ENCODE measurements around the gene TOLLIP. TPM values are rescaled to one million over a fixed set of nuclear protein-coding genes. Genes with fewer than 3 reads are reported as not detected.

TOLLIP gene
- total and polyA plus RNA-seq, 2 of the 4 experiments (the other 2 are of a cell fraction), result 19.7 to 42.9 TPM

DNA sequence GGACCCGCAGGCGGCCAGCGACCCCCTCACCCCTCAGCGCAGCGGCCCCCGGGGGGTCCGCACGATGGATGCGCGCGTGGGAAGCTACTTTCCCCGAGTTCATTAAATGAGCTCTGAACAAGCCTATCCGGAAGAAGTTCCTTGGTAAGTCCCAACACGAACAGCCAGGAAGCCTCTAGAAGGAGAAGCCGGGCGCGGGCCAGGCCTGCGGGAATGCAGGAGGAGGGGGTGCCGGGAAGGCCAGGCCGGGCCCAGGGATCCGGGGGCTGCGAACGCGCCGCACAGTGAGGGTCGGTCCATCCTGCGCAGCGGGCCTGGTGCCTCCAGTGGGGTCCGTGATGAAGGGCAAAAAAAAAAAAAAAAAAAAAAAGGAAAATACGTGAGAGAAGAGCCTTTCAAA, 36.9 kb downstream of the TOLLIP start:
- 0 out of 2 replicates have a peak, but pooled peaks cover 2% of the 10 kb centered on the region for H4K20me1 ChIP-seq (ENCODE audit: insufficient read depth, low read length)
- no TSS peak for BruUV-seq (replicated peaks)
- no peak overlapping the region for H3K27ac ChIP-seq (ENCODE audit: insufficient read depth, low read length)
- H4K91ac ChIP-seq (ENCODE audit: insufficient read depth, low read depth, low read length), result no peak overlapping the region
- no peak for TF ChIP-seq NFE2L2 (IDR thresholded peaks at IDR 0.05; ENCODE audit: low read depth, low read length)
- no peak for TF ChIP-seq POLR2A (IDR thresholded peaks at IDR 0.05; ENCODE audit: low read depth, low read length)
- TF ChIP-seq RCOR1 (IDR thresholded peaks at IDR 0.05; ENCODE audit: insufficient replicate concordance, low read length), result no peak
- TF ChIP-seq, protein P1, sequence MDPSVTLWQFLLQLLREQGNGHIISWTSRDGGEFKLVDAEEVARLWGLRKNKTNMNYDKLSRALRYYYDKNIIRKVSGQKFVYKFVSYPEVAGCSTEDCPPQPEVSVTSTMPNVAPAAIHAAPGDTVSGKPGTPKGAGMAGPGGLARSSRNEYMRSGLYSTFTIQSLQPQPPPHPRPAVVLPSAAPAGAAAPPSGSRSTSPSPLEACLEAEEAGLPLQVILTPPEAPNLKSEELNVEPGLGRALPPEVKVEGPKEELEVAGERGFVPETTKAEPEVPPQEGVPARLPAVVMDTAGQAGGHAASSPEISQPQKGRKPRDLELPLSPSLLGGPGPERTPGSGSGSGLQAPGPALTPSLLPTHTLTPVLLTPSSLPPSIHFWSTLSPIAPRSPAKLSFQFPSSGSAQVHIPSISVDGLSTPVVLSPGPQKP (IDR thresholded peaks at IDR 0.05; ENCODE audit: borderline replicate concordance, low read depth, low read length), result no peak
- TF ChIP-seq, protein P2, sequence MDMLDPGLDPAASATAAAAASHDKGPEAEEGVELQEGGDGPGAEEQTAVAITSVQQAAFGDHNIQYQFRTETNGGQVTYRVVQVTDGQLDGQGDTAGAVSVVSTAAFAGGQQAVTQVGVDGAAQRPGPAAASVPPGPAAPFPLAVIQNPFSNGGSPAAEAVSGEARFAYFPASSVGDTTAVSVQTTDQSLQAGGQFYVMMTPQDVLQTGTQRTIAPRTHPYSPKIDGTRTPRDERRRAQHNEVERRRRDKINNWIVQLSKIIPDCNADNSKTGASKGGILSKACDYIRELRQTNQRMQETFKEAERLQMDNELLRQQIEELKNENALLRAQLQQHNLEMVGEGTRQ (IDR thresholded peaks at IDR 0.05; ENCODE audit: low read depth, low read length), result no peak
- no peak for TF ChIP-seq SMC3 (IDR thresholded peaks at IDR 0.05; ENCODE audit: low read depth, low read length)
- no peak for TF ChIP-seq RAD21 (IDR thresholded peaks at IDR 0.05; ENCODE audit: low read length)
- no peak for TF ChIP-seq MAFK (IDR thresholded peaks at IDR 0.05; ENCODE audit: low read depth, low read length)
- no peak for TF ChIP-seq CHD1 (IDR thresholded peaks at IDR 0.05; ENCODE audit: low read depth, low read length)
- no peak for TF ChIP-seq MAZ (IDR thresholded peaks at IDR 0.05; ENCODE audit: borderline replicate concordance, low read depth, low read length)
- no peak for TF ChIP-seq FOS (IDR thresholded peaks at IDR 0.05; ENCODE audit: low read depth, low read length)
- no peak for TF ChIP-seq BHLHE40 (IDR thresholded peaks at IDR 0.05; ENCODE audit: low read depth, low read length)
- POLR2A ChIA-PET (ENCODE audit: unreplicated experiment), result no interaction called here
- H2BK15ac ChIP-seq (ENCODE audit: low read depth, low read length), result no peak overlapping the region
- no peaks in the 10 kb centered on the region for H3K9me1 ChIP-seq (ENCODE audit: insufficient read depth, low read length)
- DNase-seq, result no peak
- H3K9me3 ChIP-seq (ENCODE audit: control insufficient read depth, insufficient read depth, low read length), result no peaks in the 10 kb centered on the region
- no peak overlapping the region for H2AK5ac ChIP-seq (ENCODE audit: low read depth, low read length)
- H3K4ac ChIP-seq (ENCODE audit: low read depth, low read length), result no peak overlapping the region
- H4K5ac ChIP-seq (ENCODE audit: low read depth, low read length), result no peak overlapping the region
- H3K4me2 ChIP-seq (ENCODE audit: low read depth, low read length), result no peak overlapping the region
- CTCF ChIA-PET, result no interaction called here
- H3K36me3 ChIP-seq (ENCODE audit: control insufficient read depth, insufficient read depth, low read length), result peaks cover 28% of the 10 kb centered on the region
- no peak overlapping the region for H3K14ac ChIP-seq (replicated peaks; ENCODE audit: low read depth, low read length)
- no peak overlapping the region for H2BK20ac ChIP-seq (ENCODE audit: low read depth, low read length)
- no peaks in the 10 kb centered on the region for H3K27me3 ChIP-seq (ENCODE audit: control insufficient read depth, insufficient read depth, low read length)
- H3K56ac ChIP-seq (ENCODE audit: extremely low read depth, insufficient read depth, low read length), result no peak overlapping the region
- H3K4me3 ChIP-seq (ENCODE audit: insufficient read depth, low read depth, low read length), result no peak overlapping the region
- in situ Hi-C loops (cut with MboI; ENCODE audit: low sequenced_read_pairs) (no loop called here), intact Hi-C loops (cut with micrococcal nuclease) (no loop called here), dilution Hi-C loops (cut with HindIII; ENCODE audit: low sequenced_read_pairs, unreplicated experiment) (no loop called here)
- no peak overlapping the region for H3K9ac ChIP-seq (ENCODE audit: low read depth, low read length)
- no peak overlapping the region for H2AK9ac ChIP-seq (replicated peaks; ENCODE audit: low read depth, low read length, poor library complexity)
- no peak overlapping the region for H4K8ac ChIP-seq (ENCODE audit: low read depth in 2 of 2, low read length in 2 of 2)
- 100% methylated on average over 1 of the region's 30 CpGs; no CpG with 5 or more reads in 1 of the 2 experiments for WGBS, 2 experiments (ENCODE audit: extremely low coverage in 2 of 2, insufficient read length in 1 of 2)
- H3K18ac ChIP-seq (ENCODE audit: low read depth, low read length), result no peak overlapping the region
- H3K23ac ChIP-seq (ENCODE audit: low read depth, low read length), result no peak overlapping the region
- H3K79me1 ChIP-seq (ENCODE audit: low read depth in 1 of 2, low read length in 2 of 2), result no peaks in the 10 kb centered on the region; a peak in 1 of 4 replicates
- H2AFZ ChIP-seq (replicated peaks; ENCODE audit: low read length, poor library complexity), result no peak overlapping the region
- no peak overlapping the region for H2BK5ac ChIP-seq (ENCODE audit: low read depth, low read length, poor library complexity, severe bottlenecking)
- H2BK120ac ChIP-seq (ENCODE audit: low read depth, low read length), result no peak overlapping the region
- no peaks in the 10 kb centered on the region for H3K4me1 ChIP-seq (ENCODE audit: control insufficient read depth, insufficient read depth, low read length)
- no peak for ATAC-seq (ENCODE audit: low read depth)

Data from IMR-90 (cell line).